GM10248 (cell line): ENCODE data around the gene TM4SF4.
A peak's percentile ranks its signal among the peaks of the same experiment; 100 is the strongest.

Experiments
- CTCF ChIA-PET: fragments of 300-600 bp; sonication (Branson Sonifier 250); formaldehyde crosslinking; extraction: SDS; loops from one replicate; lab custom pipeline; 2021; ENCODE audit warnings: antibody characterized with exemption; lab: Yijun Ruan, JAX
- POLR2A ChIA-PET: fragments of 350-650 bp; sonication (Branson Sonifier 250); formaldehyde crosslinking; extraction: SDS; loops from one replicate; lab custom pipeline; 2020; ENCODE audit warnings: antibody characterized with exemption; lab: Yijun Ruan, JAX
- DNase-seq: peaks from one replicate; pipeline ENCODE4 v3.0.0; 2012; ENCODE audit errors: extremely low spot score
- TF ChIP-seq, protein P1 (sequence below): IDR thresholded peaks from 2 replicates; pipeline ENCODE4 v1.5.1; 2012; ENCODE audit warnings: mild to moderate bottlenecking, low read depth; ENCODE audit errors: extremely low read depth, missing control alignments, control extremely low read depth

The TM4SF4 gene

DNA sequence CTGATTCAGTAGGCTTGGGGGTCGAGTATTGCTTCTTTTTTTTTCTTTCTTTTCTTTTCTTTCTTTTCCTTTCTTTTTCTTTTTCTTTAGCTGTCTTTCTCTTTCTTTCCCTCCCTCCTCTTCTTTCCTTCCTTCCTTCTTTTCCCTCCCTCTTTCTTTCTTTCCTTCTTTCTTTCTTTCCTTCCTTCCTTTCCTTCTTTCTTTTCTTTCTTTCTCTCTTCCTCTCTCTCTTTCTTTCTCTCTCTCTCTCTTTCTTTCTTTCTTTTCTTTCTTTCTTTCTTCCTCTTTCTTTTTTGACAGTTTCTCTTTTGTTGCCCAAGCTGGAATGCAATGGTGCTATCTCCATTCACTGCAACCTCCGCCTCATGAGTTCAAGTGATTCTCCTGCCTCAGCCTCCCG lies 36.0 kb downstream of the TM4SF4 start:
- CTCF ChIA-PET, result interaction anchor here (1.0 to 6.8 kb wide), 7 partner anchors 9 to 298 kb away, joined by 3 to 71 read pairs (median 6); no protein-coding TSS in a partner anchor
- TF ChIP-seq, protein P1, sequence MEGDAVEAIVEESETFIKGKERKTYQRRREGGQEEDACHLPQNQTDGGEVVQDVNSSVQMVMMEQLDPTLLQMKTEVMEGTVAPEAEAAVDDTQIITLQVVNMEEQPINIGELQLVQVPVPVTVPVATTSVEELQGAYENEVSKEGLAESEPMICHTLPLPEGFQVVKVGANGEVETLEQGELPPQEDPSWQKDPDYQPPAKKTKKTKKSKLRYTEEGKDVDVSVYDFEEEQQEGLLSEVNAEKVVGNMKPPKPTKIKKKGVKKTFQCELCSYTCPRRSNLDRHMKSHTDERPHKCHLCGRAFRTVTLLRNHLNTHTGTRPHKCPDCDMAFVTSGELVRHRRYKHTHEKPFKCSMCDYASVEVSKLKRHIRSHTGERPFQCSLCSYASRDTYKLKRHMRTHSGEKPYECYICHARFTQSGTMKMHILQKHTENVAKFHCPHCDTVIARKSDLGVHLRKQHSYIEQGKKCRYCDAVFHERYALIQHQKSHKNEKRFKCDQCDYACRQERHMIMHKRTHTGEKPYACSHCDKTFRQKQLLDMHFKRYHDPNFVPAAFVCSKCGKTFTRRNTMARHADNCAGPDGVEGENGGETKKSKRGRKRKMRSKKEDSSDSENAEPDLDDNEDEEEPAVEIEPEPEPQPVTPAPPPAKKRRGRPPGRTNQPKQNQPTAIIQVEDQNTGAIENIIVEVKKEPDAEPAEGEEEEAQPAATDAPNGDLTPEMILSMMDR, result no peak
- no peak for DNase-seq
- POLR2A ChIA-PET, result no interaction called here

DNA sequence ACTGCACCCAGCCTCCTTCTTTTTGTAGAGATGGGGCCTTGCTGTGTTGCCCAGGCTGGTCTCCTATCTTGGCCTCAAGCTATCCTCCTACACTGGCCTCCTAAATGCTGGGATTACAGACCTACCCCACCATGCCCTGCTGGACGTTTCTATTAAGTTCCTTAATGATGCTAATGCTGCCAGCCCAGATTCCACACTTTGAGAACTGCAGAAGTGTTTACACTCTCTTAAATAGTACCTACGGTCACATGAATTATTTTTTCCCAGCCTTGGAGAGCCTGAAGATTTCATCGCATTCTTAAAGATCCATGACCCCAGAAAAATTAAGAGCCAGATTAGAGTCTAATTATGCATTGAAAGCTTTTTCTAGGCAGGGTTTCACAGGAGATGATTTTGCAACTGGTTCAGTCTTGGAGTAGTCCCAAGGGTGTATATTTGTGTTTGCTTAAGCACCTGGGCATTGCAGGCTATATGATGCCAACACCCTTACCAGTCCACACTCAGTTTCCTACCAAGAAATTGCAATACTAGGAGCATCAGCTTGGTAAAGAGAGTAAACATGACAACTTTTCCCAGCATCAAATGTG lies 36.6 kb downstream of the TM4SF4 start:
- POLR2A ChIA-PET, result no interaction called here
- no peak for DNase-seq
- CTCF ChIA-PET, result interaction anchor here (0.6 to 6.8 kb wide), 10 partner anchors 8 to 708 kb away, joined by 3 to 71 read pairs (median 4); no protein-coding TSS in a partner anchor
- TF ChIP-seq, protein P1, result no peak

DNA sequence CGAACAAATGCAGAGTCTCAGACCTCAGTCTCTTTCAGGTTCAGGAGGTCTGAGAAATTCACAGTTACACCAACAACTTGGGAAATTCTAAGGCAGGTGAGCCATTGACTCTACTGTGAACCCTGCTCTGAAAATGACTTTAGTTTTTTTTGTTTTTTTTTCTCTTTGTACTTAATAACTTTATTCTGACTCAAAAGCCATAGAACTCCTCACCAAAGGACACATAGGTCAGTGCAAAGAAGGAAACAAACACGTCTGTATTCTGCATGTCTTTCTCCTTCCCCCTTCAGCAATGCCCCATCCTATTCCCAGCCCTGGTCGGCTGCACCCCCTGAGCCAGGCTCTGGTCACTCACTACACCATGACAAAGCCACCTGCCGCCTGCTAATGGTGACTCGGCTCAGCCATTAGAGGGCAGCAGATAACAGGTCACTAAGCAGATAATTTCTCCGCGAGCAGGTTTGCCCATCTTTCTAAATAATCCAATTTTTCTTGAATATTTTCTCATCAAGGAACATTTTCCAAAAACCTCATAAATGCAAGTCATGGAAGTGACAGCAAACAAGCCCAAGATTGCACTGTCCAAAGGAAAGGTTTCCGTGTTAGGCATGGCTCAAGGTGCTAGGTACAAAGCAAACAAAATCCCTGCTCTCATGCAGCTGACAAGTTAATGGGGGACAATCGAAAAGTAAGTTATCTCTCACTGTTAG lies 37.7 kb downstream of the TM4SF4 start:
- peak; percentile 70 for DNase-seq
- CTCF ChIA-PET, result interaction anchor here (0.6 to 6.8 kb wide), 18 partner anchors 10 to 707 kb away, joined by 3 to 71 read pairs (median 4); no protein-coding TSS in a partner anchor
- TF ChIP-seq, protein P1, result peak; percentile 96
- POLR2A ChIA-PET, result no interaction called here

DNA sequence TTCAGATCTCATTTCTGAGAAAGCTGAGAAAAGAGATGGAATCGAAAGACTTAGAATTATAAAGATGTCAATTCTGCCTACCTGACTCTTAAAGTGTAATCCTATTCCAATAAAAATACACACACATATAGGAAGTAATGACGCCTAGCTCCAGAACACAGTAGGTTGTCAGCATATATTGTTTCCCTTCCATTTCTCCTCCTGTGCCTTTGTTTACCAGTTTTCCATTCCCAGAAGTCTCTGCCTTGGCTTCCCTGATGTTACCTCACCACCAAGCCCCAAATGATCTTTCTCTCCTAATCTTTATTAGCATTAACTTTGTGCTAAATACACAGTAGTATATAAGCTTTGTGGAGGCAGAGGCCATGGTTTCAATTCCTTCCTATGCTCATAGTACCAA lies 40.0 kb downstream of the TM4SF4 start:
- ChIA-PET CTCF (interaction anchor here (0.9 to 6.8 kb wide), 6 partner anchors 13 to 257 kb away, joined by 3 to 71 read pairs (median 4); no protein-coding TSS in a partner anchor), POLR2A (no interaction called here)
- TF ChIP-seq, protein P1, result no peak
- DNase-seq, result no peak

DNA sequence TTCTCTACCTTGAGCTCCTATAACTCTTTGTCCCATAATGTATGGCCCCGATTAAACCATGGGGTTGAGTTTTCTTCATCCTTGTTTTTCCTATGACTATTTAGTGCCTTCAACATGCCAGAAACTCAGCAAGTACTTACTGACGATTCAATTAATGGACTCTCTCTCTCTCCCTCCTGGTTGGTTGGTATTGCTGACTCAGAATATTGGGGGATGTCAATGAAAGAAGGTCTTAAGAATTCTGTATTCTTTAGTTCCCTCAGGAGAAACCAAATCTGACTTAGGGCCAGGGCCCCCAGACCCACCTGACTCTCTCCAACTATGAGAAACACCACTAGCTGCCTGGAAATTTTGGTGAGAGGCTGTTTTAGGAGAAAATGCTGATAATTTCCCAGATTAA lies 40.8 kb downstream of the TM4SF4 start:
- TF ChIP-seq, protein P1, result no peak
- ChIA-PET CTCF (interaction anchor here (0.7 to 6.8 kb wide), 4 partner anchors 8 to 256 kb away, joined by 3 to 71 read pairs (median 4); no protein-coding TSS in a partner anchor), POLR2A (no interaction called here)
- DNase-seq, result no peak

DNA sequence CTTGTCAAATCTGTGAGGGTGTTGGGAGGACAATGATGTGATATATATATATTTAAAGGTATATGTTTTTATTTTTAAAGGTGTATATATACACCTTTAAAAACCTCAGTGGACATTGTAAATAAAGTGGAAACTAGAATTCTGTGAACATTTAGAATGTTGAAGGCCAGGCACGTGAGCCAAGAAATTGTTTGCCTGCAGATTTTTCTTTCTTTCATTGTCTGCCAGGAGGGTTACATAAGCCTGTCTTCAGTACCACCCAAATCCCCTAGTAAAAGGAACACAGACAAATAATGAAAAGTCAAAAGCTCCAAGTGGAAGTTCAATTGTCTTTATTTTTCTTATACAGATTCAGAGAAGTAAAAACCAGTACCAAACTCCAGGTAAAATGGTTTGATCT lies 42.4 kb downstream of the TM4SF4 start:
- no peak for DNase-seq
- TF ChIP-seq, protein P1, result no peak
- ChIA-PET POLR2A (no interaction called here), CTCF (interaction anchor here (1.1 to 1.4 kb wide), 2 partner anchors 15 to 256 kb away, joined by 3 to 4 read pairs; no protein-coding TSS in a partner anchor)
